ENCODE measurements around the gene SCN5A.

GRCh38 chr3:38576526-38577370 lies 72.7 kb downstream of the SCN5A start:
- no peak for TF ChIP-seq ZFP3 (CRISPR knock-in tag; IDR thresholded peaks at IDR 0.05)
- no peak for TF ChIP-seq TOX (CRISPR knock-in tag; IDR thresholded peaks at IDR 0.05; ENCODE audit: borderline replicate concordance)
- no peak for TF ChIP-seq CREB5 (CRISPR knock-in tag; IDR thresholded peaks at IDR 0.05; ENCODE audit: low read depth)
- no peak for TF ChIP-seq OSR1 (CRISPR knock-in tag; IDR thresholded peaks at IDR 0.05)

Measured in SK-N-SH treated with all-trans-retinoic acid at 6 μM for 48 hours (cell line).